ENCODE measurements around the gene DPYSL5.

- TF ChIP-seq POLR2AphosphoS5 (IDR thresholded peaks at IDR 0.05; ENCODE audit: low read depth, low read length), result no peak
- no peak for TF ChIP-seq SPI1 (IDR thresholded peaks at IDR 0.05; ENCODE audit: low read depth, low read length)
- no peak for TF ChIP-seq TAF1 (IDR thresholded peaks at IDR 0.05; ENCODE audit: low read depth, low read length)
- no peak for TF ChIP-seq POLR2A (IDR thresholded peaks at IDR 0.05; ENCODE audit: low read depth, low read length)
- no peak for TF ChIP-seq POU2F2 (IDR thresholded peaks at IDR 0.05; ENCODE audit: low read depth, low read length)
Observed at GRCh38 chr2:26954135-26954534, 106.2 kb downstream of the DPYSL5 start.
